TTC549 (cell line): ENCODE measurements around the gene DRG2.

Experiments
- FAIRE-seq: peaks from 2 replicates; lab custom pipeline; 2012; peaks lifted over from hg19 to GRCh38; lab: Jason Lieb, UNC

DRG2 gene

DNA sequence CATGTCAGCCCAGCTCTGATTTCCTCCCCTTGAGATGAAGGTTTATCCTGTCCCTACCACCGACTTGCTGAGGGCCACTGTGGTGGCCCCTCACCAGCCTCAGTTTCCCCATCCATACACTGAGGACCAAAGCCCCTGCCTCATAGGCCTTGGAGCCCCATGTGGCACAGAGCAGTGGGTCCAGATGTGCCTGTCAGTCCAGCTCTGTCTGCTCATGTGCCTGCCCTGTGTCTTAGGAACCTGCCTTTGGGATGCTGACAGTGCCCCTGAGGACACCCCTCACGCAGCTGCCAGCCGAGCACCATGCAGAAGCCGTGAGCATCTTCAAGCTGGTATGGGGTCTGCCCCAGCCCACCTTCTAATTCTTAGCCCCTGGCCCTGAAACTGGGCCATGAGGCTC is 56.5 kb downstream of the DRG2 start:
- no peak for FAIRE-seq

DNA sequence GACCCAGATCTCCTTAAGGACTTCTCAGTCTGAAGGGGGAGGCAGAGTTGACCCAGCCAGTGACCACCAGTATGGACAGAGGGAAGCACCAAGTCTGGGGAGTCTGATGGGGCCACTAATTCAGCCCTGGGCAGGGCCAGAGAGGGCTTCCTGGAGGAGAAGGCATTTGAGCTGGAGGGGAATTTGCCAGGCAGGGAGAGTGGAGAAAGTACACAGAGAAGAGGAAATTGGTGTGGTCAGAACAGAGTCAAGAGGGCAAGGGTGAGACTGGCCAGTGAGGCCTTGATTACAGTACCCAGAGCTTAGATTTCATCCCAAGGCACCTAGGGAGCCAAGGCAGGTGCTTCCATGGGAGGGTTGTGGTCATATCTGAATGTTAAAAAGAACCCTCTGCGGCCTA is 57.1 kb downstream of the DRG2 start:
- FAIRE-seq: no peak

DNA sequence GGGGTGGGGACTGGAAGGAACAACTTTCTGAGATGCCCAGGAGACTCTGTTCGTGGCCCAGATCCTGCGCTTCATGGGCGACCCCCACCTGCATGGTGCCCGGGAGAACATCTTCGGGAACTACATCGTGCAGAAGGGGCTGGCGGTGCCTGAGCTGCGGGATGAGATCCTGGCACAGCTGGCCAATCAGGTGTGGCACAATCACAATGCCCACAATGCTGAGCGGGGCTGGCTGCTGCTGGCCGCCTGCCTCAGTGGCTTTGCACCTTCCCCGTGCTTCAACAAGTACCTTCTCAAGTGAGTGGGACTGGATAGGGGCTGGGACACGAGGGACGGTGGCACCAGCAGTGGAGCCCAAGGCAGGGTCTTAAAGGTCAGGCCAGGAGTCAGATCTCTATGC is 58.1 kb downstream of the DRG2 start:
- no peak for FAIRE-seq

DNA sequence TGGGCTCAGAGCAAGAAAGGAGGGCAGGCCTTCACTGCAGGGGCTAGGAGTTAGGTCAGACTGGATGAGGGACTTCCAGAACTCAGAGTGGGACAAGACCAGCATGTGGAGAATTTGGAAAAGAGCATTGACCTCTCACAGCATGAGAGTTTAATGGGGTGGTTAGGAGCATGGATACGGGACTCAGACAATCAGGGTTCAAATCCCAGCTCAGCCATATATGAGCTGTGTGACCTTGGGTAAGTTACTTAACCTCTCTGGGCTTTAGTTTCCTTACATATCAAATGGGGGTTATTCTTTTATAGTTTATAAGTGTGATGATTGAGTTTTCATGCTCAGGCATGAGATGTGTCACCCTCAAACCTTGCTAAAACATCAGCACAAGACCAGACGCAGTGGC is 58.5 kb downstream of the DRG2 start:
- FAIRE-seq: no peak

- FAIRE-seq: no peak
Measured at GRCh38 chr17:18146980-18147379, 59.2 kb downstream of the DRG2 start.

DNA sequence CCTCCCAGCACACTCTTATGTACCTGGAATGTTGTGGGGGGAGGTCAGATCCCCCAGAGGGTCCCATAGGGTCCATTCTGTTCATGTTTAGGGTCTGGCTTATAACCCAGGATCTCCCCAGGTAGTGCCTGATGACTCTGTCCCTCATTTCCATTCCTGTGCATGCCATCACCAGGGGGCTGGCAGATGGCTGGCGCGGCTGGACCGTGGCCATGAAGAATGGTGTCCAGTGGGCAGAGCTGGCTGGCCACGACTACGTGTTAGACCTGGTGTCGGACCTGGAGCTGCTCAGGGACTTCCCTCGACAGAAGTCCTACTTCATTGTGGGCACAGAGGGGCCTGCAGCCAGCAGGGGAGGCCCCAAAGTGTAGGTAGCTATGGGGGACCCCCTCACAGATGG is 60.8 kb downstream of the DRG2 start:
- no peak for FAIRE-seq

GRCh38 chr17:18151290-18151689 is 63.5 kb downstream of the DRG2 start:
- no peak for FAIRE-seq

DNA sequence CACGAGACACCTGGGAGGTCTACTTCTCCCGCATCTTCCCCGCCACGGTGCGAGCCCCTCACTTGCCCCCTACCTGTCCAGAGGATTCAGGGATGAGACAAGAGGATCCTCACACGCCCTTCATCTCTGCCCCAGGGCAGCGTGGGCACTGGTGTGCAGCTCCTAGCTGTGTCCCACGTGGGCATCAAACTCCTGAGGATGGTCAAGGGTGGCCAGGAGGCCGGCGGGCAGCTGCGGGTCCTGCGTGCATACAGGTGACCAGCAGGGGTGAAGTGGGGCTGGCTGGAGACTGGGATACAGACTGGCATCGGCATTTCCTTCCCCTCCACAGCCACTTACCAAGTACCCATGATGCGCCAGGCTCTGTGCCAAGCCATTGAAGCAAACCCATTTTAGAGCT is 67.4 kb downstream of the DRG2 start:
- no peak for FAIRE-seq

GRCh38 chr17:18156171-18156975 is 68.6 kb downstream of the DRG2 start:
- FAIRE-seq: no peak

GRCh38 chr17:18156976-18157280 is 69.2 kb downstream of the DRG2 start:
- no peak for FAIRE-seq
